Uterus (tissue), 4 donors: ENCODE results near the gene CDC42SE2. TPM values are rescaled to one million over a fixed set of nuclear protein-coding genes. Genes with fewer than 3 reads are reported as not detected.
"Not testable (repeated sequence)": the region's sequence is repeated elsewhere in the genome, so short reads cannot be mapped to it uniquely, and the experiment has no call there.

Source experiments
- DNase-seq, 2 donors: peaks; one replicate each; pipeline ENCODE4 v3.0.0-alpha.2; 2019 to 2020
- H3K27ac ChIP-seq, 2 donors: fragments of 200-600 bp; sonication (generic); 1 replicate in 1 of 2; 2 replicates in 1 of 2; pipeline ENCODE4 v1.5.1; 2016 to 2018
- H3K27me3 ChIP-seq, 2 donors: fragments of 200-600 bp; sonication (generic); one replicate each; pipeline ENCODE4 v1.5.1; 2018 to 2019; ENCODE audit warnings: control low read depth in 1 of 2
- H3K36me3 ChIP-seq, 2 donors: fragments of 200-600 bp; sonication (generic); one replicate each; pipeline ENCODE4 v1.5.1; 2019; ENCODE audit warnings: control low read depth in 1 of 2
- H3K4me1 ChIP-seq, 2 donors: fragments of 200-600 bp; sonication (generic); one replicate each; pipeline ENCODE4 v1.5.1; 2018 to 2019; ENCODE audit warnings: control low read depth in 1 of 2
- H3K4me3 ChIP-seq, 2 donors: fragments of 200-600 bp; sonication (generic); 1 replicate in 1 of 2; 2 replicates in 1 of 2; pipeline ENCODE4 v1.5.1; 2018 to 2019; ENCODE audit warnings: mild to moderate bottlenecking in 1 of 2
- H3K9me3 ChIP-seq, 2 donors: fragments of 200-600 bp; sonication (generic); one replicate each; pipeline ENCODE4 v1.5.1; 2019; ENCODE audit warnings: control low read depth in 1 of 2
- POLR2A ChIP-seq, 2 donors: fragments of 450-650 bp; IDR thresholded peaks; one replicate each; pipeline ENCODE4 v1.6.1; 2016; ENCODE audit warnings: antibody characterized with exemption in 2 of 2, mild to moderate bottlenecking in 1 of 2, moderate library complexity in 1 of 2
- intact Hi-C: fragments of 100-400 bp; cut with DNase I; formaldehyde crosslinking; loops from one replicate; pipeline ENCODE4 v1.15.1; 2023; ENCODE audit warnings: low total_unique reads
- total RNA-seq, 4 donors: library from RNA; depleted of rRNA in 3 of 4; stranded (reverse); fragments of >200 nt in 3 of 4; gene quantifications; one replicate each; pipeline versions ENCODE4 v1.1.0 to v1.2.4, GENCODE V29; 2014 to 2023
- TF ChIP-seq, protein P1 (sequence below), 4 experiments: fragments of 200-600 bp in 2 of 4; fragments of 450-650 bp in 2 of 4; sonication (generic) in 2 of 4; IDR thresholded peaks; one replicate each; pipeline ENCODE4 v1.5.1; 2016 to 2019; ENCODE audit warnings: antibody characterized with exemption in 4 of 4, mild to moderate bottlenecking in 2 of 4, moderate library complexity in 1 of 4
- donor health status: DM: yes; HTN: yes; CAD: no.

CDC42SE2 gene
- total RNA-seq, 4 donors from 2014 or later = 4.6 to 62.8 (median 21.9) TPM

- Histone ChIP-seq H3K9me3 (no peaks in the 10 kb centered on the region), H3K27ac (no peak overlapping the region), H3K27me3 (no peaks in the 10 kb centered on the region), H3K4me3 (no peak overlapping the region), H3K36me3 (no peaks in the 10 kb centered on the region), H3K4me1 (peaks cover 0 to 4% of the 10 kb centered on the region in 2 donors)
- no peak for DNase-seq
- TF ChIP-seq, protein P1, sequence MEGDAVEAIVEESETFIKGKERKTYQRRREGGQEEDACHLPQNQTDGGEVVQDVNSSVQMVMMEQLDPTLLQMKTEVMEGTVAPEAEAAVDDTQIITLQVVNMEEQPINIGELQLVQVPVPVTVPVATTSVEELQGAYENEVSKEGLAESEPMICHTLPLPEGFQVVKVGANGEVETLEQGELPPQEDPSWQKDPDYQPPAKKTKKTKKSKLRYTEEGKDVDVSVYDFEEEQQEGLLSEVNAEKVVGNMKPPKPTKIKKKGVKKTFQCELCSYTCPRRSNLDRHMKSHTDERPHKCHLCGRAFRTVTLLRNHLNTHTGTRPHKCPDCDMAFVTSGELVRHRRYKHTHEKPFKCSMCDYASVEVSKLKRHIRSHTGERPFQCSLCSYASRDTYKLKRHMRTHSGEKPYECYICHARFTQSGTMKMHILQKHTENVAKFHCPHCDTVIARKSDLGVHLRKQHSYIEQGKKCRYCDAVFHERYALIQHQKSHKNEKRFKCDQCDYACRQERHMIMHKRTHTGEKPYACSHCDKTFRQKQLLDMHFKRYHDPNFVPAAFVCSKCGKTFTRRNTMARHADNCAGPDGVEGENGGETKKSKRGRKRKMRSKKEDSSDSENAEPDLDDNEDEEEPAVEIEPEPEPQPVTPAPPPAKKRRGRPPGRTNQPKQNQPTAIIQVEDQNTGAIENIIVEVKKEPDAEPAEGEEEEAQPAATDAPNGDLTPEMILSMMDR (IDR thresholded peaks at IDR 0.05) = no peak
- TF ChIP-seq POLR2A (IDR thresholded peaks at IDR 0.05) = no peak
- intact Hi-C loops = no loop called here
These were observed 66.2 kb downstream of the CDC42SE2 start for GRCh38 chr5:131330031-131330430.

GRCh38 chr5:131335756-131336155 lies 71.9 kb downstream of the CDC42SE2 start:
- H3K27ac ChIP-seq, intact Hi-C loops, H3K9me3 ChIP-seq: not testable (repeated sequence)

GRCh38 chr5:131336801-131337200 lies 72.9 kb downstream of the CDC42SE2 start:
- H3K4me1 ChIP-seq, H3K9me3 ChIP-seq, H3K4me3 ChIP-seq, DNase-seq, intact Hi-C loops, H3K27ac ChIP-seq, H3K27me3 ChIP-seq, H3K36me3 ChIP-seq: not testable (repeated sequence)

More at GRCh38 chr5:131335756-131336155, 71.9 kb downstream of the CDC42SE2 start:
- H3K4me3 ChIP-seq, H3K27me3 ChIP-seq, DNase-seq, H3K36me3 ChIP-seq, H3K4me1 ChIP-seq: not testable (repeated sequence)

GRCh38 chr5:131337240-131338050 lies 73.6 kb downstream of the CDC42SE2 start:
- intact Hi-C loops, H3K9me3 ChIP-seq, H3K36me3 ChIP-seq, H3K4me1 ChIP-seq, H3K4me3 ChIP-seq, H3K27me3 ChIP-seq, H3K27ac ChIP-seq, DNase-seq: not testable (repeated sequence)

DNA sequence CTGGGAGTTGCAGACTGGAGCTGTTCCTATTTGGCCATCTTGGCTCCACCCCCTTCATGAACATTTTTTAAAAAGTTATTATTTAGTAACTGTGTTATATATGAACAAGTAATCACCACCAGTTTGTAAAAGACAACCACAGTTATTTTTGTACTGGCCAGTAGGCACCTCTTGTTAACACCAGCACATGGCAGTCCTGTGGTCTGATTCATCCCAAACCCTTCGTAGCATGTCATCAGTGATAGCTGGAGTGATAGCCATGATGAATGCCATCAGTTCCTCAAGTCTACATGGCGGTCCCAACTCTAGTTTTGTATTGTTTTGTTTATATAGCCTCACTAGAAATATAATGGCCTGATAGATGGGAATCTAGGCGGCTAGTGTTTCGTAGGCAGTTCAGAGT lies 74.2 kb downstream of the CDC42SE2 start:
- no peak for DNase-seq
- H3K27me3 ChIP-seq = no peaks in the 10 kb centered on the region
- H3K4me3 ChIP-seq = no peak overlapping the region
- TF ChIP-seq POLR2A (IDR thresholded peaks at IDR 0.05) = no peak
- TF ChIP-seq, protein P1 (IDR thresholded peaks at IDR 0.05) = no peak
- H3K4me1 ChIP-seq = no peaks in the 10 kb centered on the region
- intact Hi-C loops = no loop called here
- H3K36me3 ChIP-seq = no peaks in the 10 kb centered on the region
- H3K9me3 ChIP-seq = no peaks in the 10 kb centered on the region
- no peak overlapping the region for H3K27ac ChIP-seq

GRCh38 chr5:131344288-131344687 lies 80.4 kb downstream of the CDC42SE2 start:
- DNase-seq, H3K27me3 ChIP-seq, intact Hi-C loops: not testable (repeated sequence)

DNA sequence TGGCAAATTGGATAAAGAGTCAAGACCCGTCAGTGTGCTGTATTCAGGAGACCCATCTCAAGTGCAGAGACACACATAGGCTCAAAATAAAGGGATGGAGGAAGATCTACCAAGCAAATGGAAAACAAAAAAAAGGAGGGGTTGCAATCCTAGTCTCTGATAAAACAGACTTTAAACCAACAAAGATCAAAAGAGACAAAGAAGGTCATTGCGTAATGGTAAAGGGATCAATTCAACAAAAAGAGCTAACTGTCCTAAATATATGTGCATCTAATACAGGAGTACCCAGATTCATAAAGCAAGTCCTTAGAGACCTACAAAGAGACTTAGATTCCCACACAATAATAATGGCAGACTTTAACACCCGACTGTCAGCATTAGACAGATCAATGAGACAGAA lies 82.4 kb downstream of the CDC42SE2 start:
- intact Hi-C loops, H3K4me1 ChIP-seq, DNase-seq, H3K36me3 ChIP-seq, H3K27me3 ChIP-seq, H3K27ac ChIP-seq, H3K9me3 ChIP-seq, H3K4me3 ChIP-seq: not testable (repeated sequence)

More at GRCh38 chr5:131344288-131344687, 80.4 kb downstream of the CDC42SE2 start:
- not testable (repeated sequence) for H3K4me1 ChIP-seq, H3K9me3 ChIP-seq, H3K36me3 ChIP-seq, H3K4me3 ChIP-seq, H3K27ac ChIP-seq

- Histone ChIP-seq H3K36me3 (no peaks in the 10 kb centered on the region), H3K4me1 (no peaks in the 10 kb centered on the region), H3K27me3 (no peaks in the 10 kb centered on the region), H3K27ac (no peak overlapping the region), H3K9me3 (no peaks in the 10 kb centered on the region), H3K4me3 (no peak overlapping the region)
- no peak for DNase-seq
- TF ChIP-seq, protein P1 (IDR thresholded peaks at IDR 0.05) = no peak
- no peak for TF ChIP-seq POLR2A (IDR thresholded peaks at IDR 0.05)
- intact Hi-C loops = no loop called here
These were observed 90.1 kb downstream of the CDC42SE2 start for GRCh38 chr5:131353991-131354390.
